HG03439 (cell line): Measurements from ENCODE around the gene SKAP1.
"Not testable (repeated sequence)": the region's sequence is repeated elsewhere in the genome, so short reads cannot be mapped to it uniquely, and the experiment has no call there.

ENCODE experiments used
- ATAC-seq: cut with Tn5 transposase; IDR thresholded peaks from one replicate; pipeline ENCODE4 v1.9.1; 2021; ENCODE audit warnings: mild to moderate bottlenecking, moderate library complexity; ENCODE audit not compliant: unreplicated experiment

Gene SKAP1

GRCh38 chr17:48416971-48417370 is 13.0 kb downstream of the SKAP1 start:
- no peak for ATAC-seq

- ATAC-seq = no peak
Measured at GRCh38 chr17:48413613-48414405, 16.2 kb downstream of the SKAP1 start.

- no peak for ATAC-seq
Measured at GRCh38 chr17:48412841-48413240, 17.2 kb downstream of the SKAP1 start.

GRCh38 chr17:48410821-48411220 is 19.2 kb downstream of the SKAP1 start:
- not testable (repeated sequence) for ATAC-seq

GRCh38 chr17:48409607-48410006 is 20.4 kb downstream of the SKAP1 start:
- no peak for ATAC-seq

GRCh38 chr17:48406936-48407567 is 23.0 kb downstream of the SKAP1 start:
- no peak for ATAC-seq

- ATAC-seq = no peak
Measured at GRCh38 chr17:48394821-48395220, 35.2 kb downstream of the SKAP1 start.

- no peak for ATAC-seq
Measured at GRCh38 chr17:48393283-48393682, 36.7 kb downstream of the SKAP1 start.

GRCh38 chr17:48392857-48393256 is 37.2 kb downstream of the SKAP1 start:
- ATAC-seq = no peak

- no peak for ATAC-seq
Measured at GRCh38 chr17:48391444-48391843, 38.6 kb downstream of the SKAP1 start.

GRCh38 chr17:48389903-48390302 is 40.1 kb downstream of the SKAP1 start:
- no peak for ATAC-seq

- ATAC-seq = no peak
Measured at GRCh38 chr17:48388955-48389743, 40.9 kb downstream of the SKAP1 start.

- ATAC-seq = no peak
Measured at GRCh38 chr17:48386826-48387225, 43.2 kb downstream of the SKAP1 start.

GRCh38 chr17:48385319-48385718 is 44.7 kb downstream of the SKAP1 start:
- no peak for ATAC-seq

GRCh38 chr17:48384164-48384563 is 45.9 kb downstream of the SKAP1 start:
- no peak for ATAC-seq

GRCh38 chr17:48382989-48383388 is 47.0 kb downstream of the SKAP1 start:
- ATAC-seq = no peak

- no peak for ATAC-seq
Measured at GRCh38 chr17:48378708-48379392, 51.2 kb downstream of the SKAP1 start.

- ATAC-seq = no peak
Measured at GRCh38 chr17:48378238-48378637, 51.8 kb downstream of the SKAP1 start.

GRCh38 chr17:48376682-48377325 is 53.2 kb downstream of the SKAP1 start:
- no peak for ATAC-seq

- ATAC-seq = no peak
Measured at GRCh38 chr17:48375356-48375755, 54.7 kb downstream of the SKAP1 start.
